Prostate gland (tissue), 2 donors: Measurements from ENCODE around the gene FARS2.

Experiments used
- CTCF ChIP-seq, 4 experiments: fragments of 200-600 bp in 2 of 4; fragments of 450-650 bp in 2 of 4; sonication (generic) in 2 of 4; IDR thresholded peaks; 1 replicate in 3 of 4; 2 replicates in 1 of 4; pipeline ENCODE4 v1.5.1; 2016 to 2019; ENCODE audit warnings: antibody characterized with exemption in 4 of 4, mild to moderate bottlenecking in 2 of 4, moderate library complexity in 2 of 4
- POLR2A ChIP-seq: fragments of 450-650 bp; IDR thresholded peaks from one replicate; pipeline ENCODE4 v1.6.1; 2016; ENCODE audit warnings: antibody characterized with exemption, mild to moderate bottlenecking
- POLR2AphosphoS5 ChIP-seq: sonication (generic); formaldehyde crosslinking; IDR thresholded peaks from one replicate; pipeline ENCODE4 v1.6.1; 2017; ENCODE audit warnings: antibody characterized with exemption

- TF ChIP-seq POLR2A: no peak
- TF ChIP-seq CTCF (IDR thresholded peaks at IDR 0.05): no peak
- no peak for TF ChIP-seq POLR2AphosphoS5
Measured at GRCh38 chr6:5537132-5537531, 275.8 kb downstream of the FARS2 start.
